Colonic mucosa (tissue), 4 donors: Measurements from ENCODE around the gene EFCAB8. TPM values are rescaled to one million over a fixed set of nuclear protein-coding genes. Genes with fewer than 3 reads are reported as not detected.

ENCODE experiments used
- DNase-seq: peaks from one replicate; pipeline ENCODE4 v3.0.0-alpha.2; 2020
- H3K27ac ChIP-seq: fragments of 200-600 bp; one replicate; pipeline ENCODE4 v1.8.0; 2021
- H3K27me3 ChIP-seq: fragments of 200-600 bp; one replicate; pipeline ENCODE4 v1.8.0; 2021
- H3K36me3 ChIP-seq: fragments of 200-600 bp; one replicate; pipeline ENCODE4 v1.8.0; 2021
- H3K4me1 ChIP-seq: fragments of 200-600 bp; one replicate; pipeline ENCODE4 v1.8.0; 2021; ENCODE audit warnings: mild to moderate bottlenecking
- H3K4me3 ChIP-seq: fragments of 200-600 bp; one replicate; pipeline ENCODE4 v1.8.0; 2021
- H3K9ac ChIP-seq, 2 donors: one replicate each; pipeline ENCODE4 v1.7.0; 2013; ENCODE audit warnings: control low read depth in 2 of 2, low read depth in 2 of 2, low read length in 2 of 2
- H3K9me3 ChIP-seq: fragments of 200-600 bp; one replicate; pipeline ENCODE4 v1.8.0; 2021
- CTCF ChIP-seq: fragments of 200-600 bp; IDR thresholded peaks from one replicate; pipeline ENCODE4 v1.8.0; 2022; ENCODE audit warnings: antibody characterized with exemption, mild to moderate bottlenecking
- intact Hi-C: fragments of 100-400 bp; cut with DNase I; formaldehyde crosslinking; loops from one replicate; pipeline ENCODE4 v1.14.1; 2022
- total RNA-seq, 2 donors: library from RNA; stranded (reverse); fragmentation: NEBNext Ultra II Directional in 1 of 2; extraction: Animal tissue kit (Norgen Biotek cat#: 25700) in 1 of 2; gene quantifications; one replicate each; pipeline ENCODE4 v1.2.1, GENCODE V29; 2021
- donor health status: healthy.
- donor health status: DM: no; HTN: no; CAD: no.
- donor health status: DM: no; HTN: no; CAD: no.

The EFCAB8 gene
- total RNA-seq, 2 donors from 2014 or later, result 0.11 to 0.72 TPM

- no peak overlapping the region for H3K27ac ChIP-seq
- H3K4me3 ChIP-seq, result no peak overlapping the region
- TF ChIP-seq CTCF, result no peak
- peaks cover 6% of the 10 kb centered on the region for H3K36me3 ChIP-seq
- intact Hi-C loops, result no loop called here
- DNase-seq, result no peak
- H3K27me3 ChIP-seq, result no peaks in the 10 kb centered on the region
- H3K9ac ChIP-seq, result no peak overlapping the region
- H3K9me3 ChIP-seq, result no peaks in the 10 kb centered on the region
- no peaks in the 10 kb centered on the region for H3K4me1 ChIP-seq
Measured at GRCh38 chr20:32829311-32830005, 29.3 kb upstream of the EFCAB8 start.

GRCh38 chr20:32830437-32830836 lies 28.3 kb upstream of the EFCAB8 start:
- no peak overlapping the region for H3K9ac ChIP-seq
- H3K27me3 ChIP-seq, result no peaks in the 10 kb centered on the region
- H3K4me3 ChIP-seq, result no peak overlapping the region
- TF ChIP-seq CTCF, result no peak
- DNase-seq, result peak; percentile 28
- peaks cover 6% of the 10 kb centered on the region for H3K36me3 ChIP-seq
- H3K4me1 ChIP-seq, result no peaks in the 10 kb centered on the region
- intact Hi-C loops, result no loop called here
- H3K27ac ChIP-seq, result no peak overlapping the region
- no peaks in the 10 kb centered on the region for H3K9me3 ChIP-seq

- DNase-seq, result no peak
- Histone ChIP-seq H3K27ac (no peak overlapping the region), H3K9me3 (no peaks in the 10 kb centered on the region), H3K36me3 (peaks cover 4% of the 10 kb centered on the region), H3K4me1 (no peaks in the 10 kb centered on the region), H3K4me3 (no peak overlapping the region), H3K9ac (no peak overlapping the region), H3K27me3 (no peaks in the 10 kb centered on the region)
- TF ChIP-seq CTCF, result no peak
- intact Hi-C loops, result no loop called here
Measured at GRCh38 chr20:32831982-32832381, 26.7 kb upstream of the EFCAB8 start.

- intact Hi-C loops, result no loop called here
- no peak overlapping the region for H3K9ac ChIP-seq
- H3K27me3 ChIP-seq, result no peaks in the 10 kb centered on the region
- no peaks in the 10 kb centered on the region for H3K4me1 ChIP-seq
- H3K9me3 ChIP-seq, result no peaks in the 10 kb centered on the region
- H3K4me3 ChIP-seq, result no peak overlapping the region
- H3K36me3 ChIP-seq, result peaks cover 2% of the 10 kb centered on the region
- no peak for TF ChIP-seq CTCF
- no peak overlapping the region for H3K27ac ChIP-seq
- DNase-seq, result no peak
Measured at GRCh38 chr20:32832664-32833063, 26.1 kb upstream of the EFCAB8 start.

GRCh38 chr20:32834972-32835371 lies 23.8 kb upstream of the EFCAB8 start:
- peaks cover 2% of the 10 kb centered on the region for H3K36me3 ChIP-seq
- TF ChIP-seq CTCF, result no peak

More at GRCh38 chr20:32834972-32835371, 23.8 kb upstream of the EFCAB8 start:
- DNase-seq, result no peak
- no peaks in the 10 kb centered on the region for H3K9me3 ChIP-seq
- no peaks in the 10 kb centered on the region for H3K4me1 ChIP-seq
- H3K27ac ChIP-seq, result no peak overlapping the region
- intact Hi-C loops, result no loop called here
- no peak overlapping the region for H3K4me3 ChIP-seq
- H3K27me3 ChIP-seq, result no peaks in the 10 kb centered on the region
- H3K9ac ChIP-seq, result no peak overlapping the region
